Keratinocyte (primary cell): ENCODE results near the gene DIAPH1. TPM values are rescaled to one million over a fixed set of nuclear protein-coding genes. Genes with fewer than 3 reads are reported as not detected.

ENCODE experiments used
- DNase-seq: peaks from one replicate; pipeline ENCODE4 v3.0.0-alpha.2; 2011; ENCODE audit warnings: low read depth, missing footprints, low spot score
- FAIRE-seq: peaks from 2 replicates; lab custom pipeline; 2011; peaks lifted over from hg19 to GRCh38; lab: Jason Lieb, UNC
- H2AFZ ChIP-seq: 2 replicates; pipeline ENCODE4 v1.6.0; 2012; ENCODE audit warnings: low read length, control low read depth, inconsistent platforms; ENCODE audit not compliant: control insufficient read depth
- H3K27ac ChIP-seq: 2 replicates; pipeline ENCODE4 v1.5.1; 2011; ENCODE audit warnings: low read length; ENCODE audit not compliant: control insufficient read depth, insufficient read depth
- H3K27me3 ChIP-seq: 3 replicates; pipeline ENCODE4 v1.6.0; 2011; ENCODE audit warnings: low read length; ENCODE audit not compliant: control insufficient read depth, insufficient read depth; ENCODE audit errors: extremely low read depth
- H3K36me3 ChIP-seq, 2 experiments: 2 replicates in 1 of 2; 3 replicates in 1 of 2; pipeline ENCODE4 v1.5.1; 2011; ENCODE audit warnings: low read length in 2 of 2, mild to moderate bottlenecking in 1 of 2; ENCODE audit not compliant: control insufficient read depth in 2 of 2, insufficient read depth in 2 of 2; ENCODE audit errors: extremely low read depth in 1 of 2
- H3K4me1 ChIP-seq: 3 replicates; pipeline ENCODE4 v1.5.1; 2011; ENCODE audit warnings: low read length; ENCODE audit not compliant: control insufficient read depth, insufficient read depth; ENCODE audit errors: extremely low read depth
- H3K4me2 ChIP-seq: 3 replicates; pipeline ENCODE4 v1.6.0; 2011; ENCODE audit warnings: low read depth, low read length; ENCODE audit not compliant: control insufficient read depth, insufficient read depth; ENCODE audit errors: extremely low read depth
- H3K4me3 ChIP-seq, 3 experiments: fragments of 200-600 bp in 1 of 3; sonication (generic) in 1 of 3; 2 replicates in 2 of 3; 3 replicates in 1 of 3; pipeline ENCODE4 v1.5.1; 2011 to 2016; ENCODE audit warnings: low read length in 3 of 3, mild to moderate bottlenecking in 3 of 3, control low read depth in 2 of 3, inconsistent platforms in 1 of 3, low read depth in 1 of 3, mixed read lengths in 1 of 3, mixed run types in 1 of 3, moderate library complexity in 1 of 3; ENCODE audit not compliant: control insufficient read depth in 2 of 3, insufficient read depth in 2 of 3; ENCODE audit errors: extremely low read depth in 1 of 3
- H3K79me2 ChIP-seq: 2 replicates; pipeline ENCODE4 v1.6.0; 2012; ENCODE audit warnings: low read length; ENCODE audit not compliant: control insufficient read depth, insufficient read depth
- H3K9ac ChIP-seq: 3 replicates; pipeline ENCODE4 v1.6.0; 2011; ENCODE audit warnings: low read length; ENCODE audit not compliant: control insufficient read depth, insufficient read depth; ENCODE audit errors: extremely low read depth
- H3K9me1 ChIP-seq: 3 replicates; pipeline ENCODE4 v1.6.0; 2011; ENCODE audit warnings: low read length; ENCODE audit not compliant: control insufficient read depth, insufficient read depth; ENCODE audit errors: extremely low read depth
- H3K9me3 ChIP-seq: 2 replicates; pipeline ENCODE4 v1.5.1; 2012; ENCODE audit warnings: low read depth, low read length; ENCODE audit not compliant: control insufficient read depth
- H4K20me1 ChIP-seq: 3 replicates; pipeline ENCODE4 v1.6.0; 2011; ENCODE audit warnings: low read length; ENCODE audit not compliant: control insufficient read depth, insufficient read depth; ENCODE audit errors: extremely low read depth
- CTCF ChIP-seq, 3 experiments: IDR thresholded peaks in 1 of 3; conservative IDR thresholded peaks in 1 of 3; optimal IDR thresholded peaks in 1 of 3; 2 replicates in 2 of 3; 3 replicates in 1 of 3; pipeline versions ENCODE3 to v1.5.1; 2011; ENCODE audit warnings: low read length in 3 of 3, mild to moderate bottlenecking in 3 of 3, moderate library complexity in 2 of 3, control low read depth in 1 of 3, inconsistent platforms in 1 of 3; ENCODE audit not compliant: insufficient read depth in 2 of 3; ENCODE audit errors: extremely low read depth in 1 of 3
- EZH2 ChIP-seq: IDR thresholded peaks from one replicate; pipeline ENCODE4 v1.6.1; 2012; ENCODE audit warnings: inconsistent platforms, mild to moderate bottlenecking, low read length, moderate library complexity
- dilution Hi-C: fragments of 300-500 bp; cut with MboI; formaldehyde crosslinking; loops from one replicate; pipeline ENCODE4 v1.7.0; 2020; ENCODE audit warnings: low sequenced_read_pairs; ENCODE audit not compliant: extremely low pct_ligation_motif_present
- polyA plus RNA-seq, 5 experiments: library from polyadenylated mRNA; depleted of rRNA in 3 of 5; stranded (reverse) in 3 of 5; stranded (forward) in 1 of 5; unstranded in 1 of 5; fragments of >200 nt; gene quantifications; 1 replicate in 1 of 5; 2 replicates in 3 of 5; 3 replicates in 1 of 5; pipeline versions ENCODE4 v1.2.1 to v1.2.3, GENCODE V29; 2011 to 2012; ENCODE audit warnings: missing spikeins in 2 of 5, low read depth in 1 of 5, low replicate concordance in 1 of 5

The DIAPH1 gene
- polyA plus RNA-seq, 1 donor (not counting 4 experiments of a cell fraction or from before 2014, with no cell fraction given): 72.0 TPM

- peaks cover 9% of the 10 kb centered on the region in 2 experiments for H3K36me3 ChIP-seq
- no peaks in the 10 kb centered on the region for H3K9me1 ChIP-seq
- H3K4me2 ChIP-seq: no peak overlapping the region
- H2AFZ ChIP-seq: no peak overlapping the region
- H4K20me1 ChIP-seq: no peaks in the 10 kb centered on the region
- H3K27me3 ChIP-seq: no peaks in the 10 kb centered on the region
- peaks cover 39% of the 10 kb centered on the region for H3K4me1 ChIP-seq
- no peak for FAIRE-seq
- DNase-seq: no peak
- no peak overlapping the region for H3K9ac ChIP-seq
- no peaks in the 10 kb centered on the region for H3K79me2 ChIP-seq
- no peak overlapping the region for H3K4me3 ChIP-seq
- TF ChIP-seq CTCF (optimal IDR thresholded peaks at IDR 0.05 in 1 of 3, IDR thresholded peaks at IDR 0.05 in 1 of 3, conservative IDR thresholded peaks at IDR 0.05 in 1 of 3; ENCODE audit: extremely low read depth in 1 of 3, insufficient read depth in 2 of 3, low read length in 3 of 3) (no peak), EZH2 (no peak)
- no peaks in the 10 kb centered on the region for H3K9me3 ChIP-seq
- H3K27ac ChIP-seq: no peak overlapping the region
- dilution Hi-C loops: no loop called here
These were observed 107.8 kb downstream of the DIAPH1 start for GRCh38 chr5:141510850-141511601.

GRCh38 chr5:141510160-141510559, 108.6 kb downstream of the DIAPH1 start:
- no peak overlapping the region for H3K4me2 ChIP-seq
- TF ChIP-seq EZH2 (no peak), CTCF (optimal IDR thresholded peaks at IDR 0.05 in 1 of 3, IDR thresholded peaks at IDR 0.05 in 1 of 3, conservative IDR thresholded peaks at IDR 0.05 in 1 of 3; ENCODE audit: extremely low read depth in 1 of 3, insufficient read depth in 2 of 3, low read length in 3 of 3) (no peak)
- dilution Hi-C loops: no loop called here
- DNase-seq: no peak
- FAIRE-seq: no peak
- no peaks in the 10 kb centered on the region for H4K20me1 ChIP-seq
- H3K9me1 ChIP-seq: no peaks in the 10 kb centered on the region
- peaks cover 3 to 14% of the 10 kb centered on the region in 2 experiments for H3K36me3 ChIP-seq
- peaks cover 38% of the 10 kb centered on the region for H3K4me1 ChIP-seq
- H3K27ac ChIP-seq: no peak overlapping the region
- no peaks in the 10 kb centered on the region for H3K27me3 ChIP-seq
- no peaks in the 10 kb centered on the region for H3K9me3 ChIP-seq
- H3K4me3 ChIP-seq: no peak overlapping the region
- no peaks in the 10 kb centered on the region for H3K79me2 ChIP-seq
- H3K9ac ChIP-seq: no peak overlapping the region
- H2AFZ ChIP-seq: no peak overlapping the region
